Hepatocyte (in vitro differentiated cells): ENCODE data around the gene PGPEP1. TPM values are rescaled to one million over a fixed set of nuclear protein-coding genes. Genes with fewer than 3 reads are reported as not detected.
"Not testable (repeated sequence)": the region's sequence is repeated elsewhere in the genome, so short reads cannot be mapped to it uniquely, and the experiment has no call there.

Source experiments
- DNase-seq: peaks from one replicate; pipeline ENCODE4 v3.0.0-alpha.2; 2016; ENCODE audit warnings: low spot score
- H2AFZ ChIP-seq: fragments of 200-600 bp; sonication (generic); 2 replicates; pipeline ENCODE4 v1.6.0; 2016; ENCODE audit warnings: antibody characterized with exemption, mild to moderate bottlenecking
- H3K27ac ChIP-seq: fragments of 200-600 bp; sonication (generic); 2 replicates; pipeline ENCODE4 v1.5.1; 2016; ENCODE audit warnings: mild to moderate bottlenecking
- H3K27me3 ChIP-seq: fragments of 200-600 bp; sonication (generic); 2 replicates; pipeline ENCODE4 v1.6.1; 2016
- H3K36me3 ChIP-seq: fragments of 200-600 bp; sonication (generic); replicated peaks from 2 replicates; pipeline ENCODE4 v1.5.1; 2016; ENCODE audit warnings: low read depth; ENCODE audit not compliant: insufficient read depth
- H3K4me1 ChIP-seq: fragments of 200-600 bp; sonication (generic); 2 replicates; pipeline ENCODE4 v1.5.1; 2016; ENCODE audit warnings: mild to moderate bottlenecking, moderate library complexity; ENCODE audit not compliant: insufficient read depth
- H3K4me2 ChIP-seq: fragments of 200-600 bp; sonication (generic); 2 replicates; pipeline ENCODE4 v1.6.0; 2016
- H3K4me3 ChIP-seq: fragments of 200-600 bp; sonication (generic); 2 replicates; pipeline ENCODE4 v1.5.1; 2016; ENCODE audit warnings: mild to moderate bottlenecking
- H3K79me2 ChIP-seq: fragments of 200-600 bp; sonication (generic); 2 replicates; pipeline ENCODE4 v1.6.0; 2017; ENCODE audit warnings: mild to moderate bottlenecking
- H3K9me2 ChIP-seq: fragments of 200-600 bp; sonication (generic); replicated peaks from 2 replicates; pipeline ENCODE4 v1.6.0; 2017; ENCODE audit warnings: mild to moderate bottlenecking; ENCODE audit not compliant: insufficient read depth
- H3K9me3 ChIP-seq: fragments of 200-600 bp; sonication (generic); 2 replicates; pipeline ENCODE4 v1.5.1; 2016; ENCODE audit warnings: low read depth, mild to moderate bottlenecking
- H4K20me1 ChIP-seq: fragments of 200-600 bp; sonication (generic); 2 replicates; pipeline ENCODE4 v1.6.0; 2016; ENCODE audit warnings: mild to moderate bottlenecking; ENCODE audit not compliant: insufficient read depth, poor library complexity, severe bottlenecking
- EZH2 ChIP-seq: fragments of 200-600 bp; sonication (generic); IDR thresholded peaks from 2 replicates; pipeline ENCODE4 v1.6.1; 2016; ENCODE audit warnings: antibody characterized with exemption, mild to moderate bottlenecking, borderline replicate concordance
- EZH2phosphoT487 ChIP-seq: fragments of 200-600 bp; sonication (generic); IDR thresholded peaks from one replicate; pipeline ENCODE4 v1.6.1; 2018; ENCODE audit warnings: antibody characterized with exemption, mild to moderate bottlenecking, low read depth, moderate library complexity; ENCODE audit not compliant: unreplicated experiment, severe bottlenecking
- WGBS: methylation state at CpG from one replicate; pipeline ENCODE4 v1.1.6; 2016; ENCODE audit warnings: low lambda C conversion rate; ENCODE audit errors: missing lambda C conversion rate; 5-methylcytosine and 5-hydroxymethylcytosine counted together
- polyA plus RNA-seq: library from polyadenylated mRNA; unstranded; fragments of >200 nt; fragmentation: Nextera tagmentation; extraction: Ambion mirVana; gene quantifications from 2 replicates; pipeline ENCODE4 v1.2.1, GENCODE V29; 2016
- total RNA-seq: library from RNA; depleted of rRNA; stranded (reverse); fragments of >200 nt; gene quantifications from 2 replicates; pipeline ENCODE4 v1.2.3, GENCODE V29; 2014
- TF ChIP-seq, protein P1 (sequence below): fragments of 200-600 bp; sonication (generic); IDR thresholded peaks from 2 replicates; pipeline ENCODE4 v1.5.1; 2016; ENCODE audit warnings: antibody characterized with exemption, mild to moderate bottlenecking; ENCODE audit not compliant: poor library complexity

The PGPEP1 gene
- total and polyA plus RNA-seq, 2 experiments from 2014 or later: 26.8 to 36.1 TPM

GRCh38 chr19:18322318-18322758 is 18.1 kb upstream of the PGPEP1 start:
- Histone ChIP-seq H4K20me1 (no peaks in the 10 kb centered on the region), H3K9me3 (no peaks in the 10 kb centered on the region), H3K36me3 (no peaks in the 10 kb centered on the region), H3K27me3 (no peaks in the 10 kb centered on the region), H3K4me3 (peak overlapping the region; percentile 69), H3K4me1 (peaks cover 51% of the 10 kb centered on the region), H3K27ac (peak overlapping the region; percentile 94), H3K9me2 (no peaks in the 10 kb centered on the region), H2AFZ (peak overlapping the region; percentile 8), H3K4me2 (peak overlapping the region; percentile 84), H3K79me2 (peaks cover 45% of the 10 kb centered on the region)
- peak; percentile 82 for DNase-seq
- 9% methylated on average over 7 of the region's 7 CpGs for WGBS
- TF ChIP-seq EZH2phosphoT487: no peak
- TF ChIP-seq, protein P1, sequence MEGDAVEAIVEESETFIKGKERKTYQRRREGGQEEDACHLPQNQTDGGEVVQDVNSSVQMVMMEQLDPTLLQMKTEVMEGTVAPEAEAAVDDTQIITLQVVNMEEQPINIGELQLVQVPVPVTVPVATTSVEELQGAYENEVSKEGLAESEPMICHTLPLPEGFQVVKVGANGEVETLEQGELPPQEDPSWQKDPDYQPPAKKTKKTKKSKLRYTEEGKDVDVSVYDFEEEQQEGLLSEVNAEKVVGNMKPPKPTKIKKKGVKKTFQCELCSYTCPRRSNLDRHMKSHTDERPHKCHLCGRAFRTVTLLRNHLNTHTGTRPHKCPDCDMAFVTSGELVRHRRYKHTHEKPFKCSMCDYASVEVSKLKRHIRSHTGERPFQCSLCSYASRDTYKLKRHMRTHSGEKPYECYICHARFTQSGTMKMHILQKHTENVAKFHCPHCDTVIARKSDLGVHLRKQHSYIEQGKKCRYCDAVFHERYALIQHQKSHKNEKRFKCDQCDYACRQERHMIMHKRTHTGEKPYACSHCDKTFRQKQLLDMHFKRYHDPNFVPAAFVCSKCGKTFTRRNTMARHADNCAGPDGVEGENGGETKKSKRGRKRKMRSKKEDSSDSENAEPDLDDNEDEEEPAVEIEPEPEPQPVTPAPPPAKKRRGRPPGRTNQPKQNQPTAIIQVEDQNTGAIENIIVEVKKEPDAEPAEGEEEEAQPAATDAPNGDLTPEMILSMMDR: peak; percentile 33

- H3K9me3 ChIP-seq: no peaks in the 10 kb centered on the region
- 1% methylated on average over 55 of the region's 75 CpGs for WGBS
- H3K4me3 ChIP-seq: peak within 1 kb of the TSS; percentile 69
- peak; percentile 100 for DNase-seq
- no peaks in the 10 kb centered on the region for H3K27me3 ChIP-seq
- H3K4me1 ChIP-seq: peaks cover 48% of the 10 kb centered on the region
- peak within 1 kb of the TSS; percentile 84 for H3K4me2 ChIP-seq
- no peaks in the 10 kb centered on the region for H3K9me2 ChIP-seq
- no peaks in the 10 kb centered on the region for H3K36me3 ChIP-seq
- TF ChIP-seq EZH2phosphoT487: no peak
- TF ChIP-seq, protein P1: peak; percentile 42
- no peaks in the 10 kb centered on the region for H4K20me1 ChIP-seq
- H2AFZ ChIP-seq: peak within 1 kb of the TSS; percentile 30
- peaks cover 40% of the 10 kb centered on the region for H3K79me2 ChIP-seq
- H3K27ac ChIP-seq: peak within 1 kb of the TSS; percentile 94
These were observed 17.5 kb upstream of the PGPEP1 start, which contains the start of gene LSM4 for GRCh38 chr19:18322759-18323460. Gene LSM4 (minus strand): TSS chr19:18323076. CDS start chr19:18323020, 56 bp downstream.

DNA sequence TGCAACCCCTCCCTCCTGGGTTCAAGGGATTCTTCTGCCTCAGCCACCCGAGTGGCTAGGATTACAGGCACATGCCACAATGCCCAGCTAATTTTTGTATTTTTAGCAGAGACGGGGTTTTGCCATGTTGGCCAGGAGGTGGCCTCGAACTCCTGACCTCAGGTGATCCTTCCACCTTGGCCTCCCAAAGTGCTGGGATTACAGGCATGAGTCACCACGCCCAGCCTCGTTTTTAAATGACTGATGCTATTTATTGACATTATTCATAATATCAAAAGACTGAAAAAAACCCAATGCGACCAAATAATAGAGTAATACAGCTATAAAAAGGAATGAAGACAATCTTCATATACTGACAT is 16.0 kb upstream of the PGPEP1 start:
- H3K9me3 ChIP-seq, H2AFZ ChIP-seq, DNase-seq, H3K36me3 ChIP-seq, H3K4me3 ChIP-seq, H3K9me2 ChIP-seq, H3K27me3 ChIP-seq, H4K20me1 ChIP-seq: not testable (repeated sequence)
- Histone ChIP-seq H3K27ac (peak overlapping the region; percentile 93), H3K4me2 (peak overlapping the region; percentile 80), H3K4me1 (peaks cover 41% of the 10 kb centered on the region), H3K79me2 (peaks cover 27% of the 10 kb centered on the region)
- WGBS: 73% methylated on average over 6 of the region's 6 CpGs

DNA sequence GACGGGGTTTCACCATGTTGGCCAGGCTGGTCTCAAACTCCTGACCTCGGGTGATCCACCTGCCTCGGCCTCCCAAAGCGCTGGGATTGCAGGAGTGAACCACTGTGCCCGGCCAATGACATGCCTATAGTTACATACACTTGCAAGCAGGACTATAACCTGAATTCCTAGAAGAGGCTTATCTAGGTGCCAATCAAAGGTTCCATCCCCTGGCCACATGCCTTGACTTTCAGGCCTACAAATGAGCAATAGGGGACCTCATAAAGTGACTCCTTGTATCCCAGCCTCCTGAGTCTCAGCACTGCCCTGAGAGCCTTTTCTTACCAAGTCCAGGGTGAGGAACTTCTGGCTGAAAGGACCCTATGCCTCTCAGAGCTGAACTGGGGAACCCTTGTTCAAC is 13.6 kb upstream of the PGPEP1 start:
- Histone ChIP-seq H3K79me2 (peaks cover 10% of the 10 kb centered on the region), H3K4me1 (peaks cover 25% of the 10 kb centered on the region), H3K27ac (no peak overlapping the region), H3K9me2 (no peaks in the 10 kb centered on the region), H3K36me3 (no peaks in the 10 kb centered on the region), H3K4me2 (no peak overlapping the region), H3K9me3 (no peaks in the 10 kb centered on the region), H2AFZ (no peak overlapping the region), H3K4me3 (no peak overlapping the region), H4K20me1 (no peaks in the 10 kb centered on the region), H3K27me3 (no peaks in the 10 kb centered on the region)
- 98% methylated on average over 5 of the region's 5 CpGs for WGBS
- no peak for TF ChIP-seq EZH2
- TF ChIP-seq EZH2phosphoT487: no peak
- TF ChIP-seq, protein P1: no peak
- no peak for DNase-seq
